IMR-90 (cell line): Measurements from ENCODE around the gene RAB6A. TPM values are rescaled to one million over a fixed set of nuclear protein-coding genes. Genes with fewer than 3 reads are reported as not detected.
"Not testable (repeated sequence)": the region's sequence is repeated elsewhere in the genome, so short reads cannot be mapped to it uniquely, and the experiment has no call there.

Source experiments
- ATAC-seq: fragments of 200-7000 bp; cut with Tn5 transposase; 2 replicates; pipeline ENCODE4 v1.9.1; 2020; ENCODE audit warnings: low read depth, mild to moderate bottlenecking, moderate library complexity
- BruUV-seq: library from RNA; stranded (reverse); fragments of 400-500 nt; replicated peaks from 2 replicates; lab custom pipeline; 2021; lab: Mats Ljungman, UMichigan
- CTCF ChIA-PET: fragments of 300-600 bp; formaldehyde crosslinking; extraction: SDS; loops from one replicate; lab custom pipeline; 2021; ENCODE audit warnings: antibody characterized with exemption; lab: Yijun Ruan, JAX
- POLR2A ChIA-PET: fragments of 300-600 bp; sonication (Branson Sonifier 250); formaldehyde crosslinking; loops from one replicate; lab custom pipeline; 2022; ENCODE audit warnings: antibody characterized with exemption; ENCODE audit not compliant: unreplicated experiment; lab: Charles Lee
- DNase-seq: peaks from one replicate; pipeline ENCODE4 v3.0.0; 2013
- H2AFZ ChIP-seq: replicated peaks from 2 replicates; pipeline ENCODE3; 2013; ENCODE audit warnings: low read length, mild to moderate bottlenecking; ENCODE audit not compliant: poor library complexity
- H2AK5ac ChIP-seq: 2 replicates; pipeline ENCODE4 v1.6.1; 2013; ENCODE audit warnings: low read depth, low read length, inconsistent platforms
- H2AK9ac ChIP-seq: replicated peaks from 2 replicates; pipeline ENCODE3; 2013; ENCODE audit warnings: mild to moderate bottlenecking, low read depth, low read length, moderate library complexity; ENCODE audit not compliant: poor library complexity
- H2BK120ac ChIP-seq: 2 replicates; pipeline ENCODE4 v1.6.1; 2013; ENCODE audit warnings: low read depth, low read length, inconsistent platforms
- H2BK15ac ChIP-seq: 3 replicates; pipeline ENCODE4 v1.6.1; 2013; ENCODE audit warnings: low read depth, low read length, inconsistent platforms
- H2BK20ac ChIP-seq: 2 replicates; pipeline ENCODE4 v1.6.1; 2013; ENCODE audit warnings: low read depth, mild to moderate bottlenecking, inconsistent platforms, low read length, moderate library complexity
- H2BK5ac ChIP-seq: 2 replicates; pipeline ENCODE4 v1.6.1; 2013; ENCODE audit warnings: mild to moderate bottlenecking, low read depth, low read length, inconsistent platforms; ENCODE audit not compliant: poor library complexity, severe bottlenecking
- H3K14ac ChIP-seq: replicated peaks from 2 replicates; pipeline ENCODE4 v1.6.1; 2013; ENCODE audit warnings: low read depth, low read length, inconsistent platforms
- H3K18ac ChIP-seq: 2 replicates; pipeline ENCODE4 v1.6.1; 2013; ENCODE audit warnings: low read depth, low read length, control low read depth
- H3K23ac ChIP-seq: 2 replicates; pipeline ENCODE4 v1.6.1; 2013; ENCODE audit warnings: low read depth, low read length, inconsistent platforms
- H3K27ac ChIP-seq: 2 replicates; pipeline ENCODE4 v1.5.1; 2013; ENCODE audit warnings: mild to moderate bottlenecking, control low read depth, low read length; ENCODE audit not compliant: insufficient read depth
- H3K27me3 ChIP-seq: 2 replicates; pipeline ENCODE4 v1.6.1; 2013; ENCODE audit warnings: low read length; ENCODE audit not compliant: control insufficient read depth, insufficient read depth
- H3K36me3 ChIP-seq: 2 replicates; pipeline ENCODE4 v1.6.1; 2013; ENCODE audit warnings: low read length, mixed read lengths; ENCODE audit not compliant: control insufficient read depth, insufficient read depth
- H3K4ac ChIP-seq: 2 replicates; pipeline ENCODE4 v1.6.1; 2013; ENCODE audit warnings: low read depth, low read length, inconsistent platforms
- H3K4me1 ChIP-seq: 2 replicates; pipeline ENCODE4 v1.6.1; 2013; ENCODE audit warnings: low read length, mixed read lengths; ENCODE audit not compliant: control insufficient read depth, insufficient read depth
- H3K4me2 ChIP-seq: 2 replicates; pipeline ENCODE4 v1.6.1; 2013; ENCODE audit warnings: low read depth, mild to moderate bottlenecking, control low read depth, low read length, moderate library complexity
- H3K4me3 ChIP-seq: 2 replicates; pipeline ENCODE4 v1.5.1; 2013; ENCODE audit warnings: low read depth, mild to moderate bottlenecking, control low read depth, low read length, moderate library complexity; ENCODE audit not compliant: insufficient read depth
- H3K56ac ChIP-seq: 2 replicates; pipeline ENCODE4 v1.6.1; 2013; ENCODE audit warnings: low read length, inconsistent platforms; ENCODE audit not compliant: insufficient read depth; ENCODE audit errors: extremely low read depth
- H3K79me1 ChIP-seq, 2 experiments: 2 replicates each; pipeline ENCODE4 v1.6.1; 2013; ENCODE audit warnings: low read length in 2 of 2, inconsistent platforms in 1 of 2, low read depth in 1 of 2
- H3K9ac ChIP-seq: 2 replicates; pipeline ENCODE4 v1.6.1; 2013; ENCODE audit warnings: low read depth, low read length, control low read depth
- H3K9me1 ChIP-seq: 2 replicates; pipeline ENCODE4 v1.6.1; 2013; ENCODE audit warnings: low read length, inconsistent platforms; ENCODE audit not compliant: insufficient read depth
- H3K9me3 ChIP-seq: 2 replicates; pipeline ENCODE4 v1.6.1; 2013; ENCODE audit warnings: low read length; ENCODE audit not compliant: control insufficient read depth, insufficient read depth
- H4K20me1 ChIP-seq: 2 replicates; pipeline ENCODE4 v1.6.1; 2013; ENCODE audit warnings: low read length, inconsistent platforms; ENCODE audit not compliant: insufficient read depth
- H4K5ac ChIP-seq: 2 replicates; pipeline ENCODE4 v1.6.1; 2013; ENCODE audit warnings: mild to moderate bottlenecking, low read depth, low read length, control low read depth
- H4K8ac ChIP-seq, 2 experiments: 2 replicates each; pipeline ENCODE4 v1.6.1; 2013; ENCODE audit warnings: low read depth in 2 of 2, low read length in 2 of 2, control low read depth in 1 of 2, inconsistent platforms in 1 of 2
- H4K91ac ChIP-seq: 2 replicates; pipeline ENCODE4 v1.6.1; 2013; ENCODE audit warnings: low read depth, low read length, inconsistent platforms; ENCODE audit not compliant: insufficient read depth
- WGBS, 2 experiments: methylation state at CpG; one replicate each; pipeline versions ENCODE4 v1.1.5 to v1.1.7; 2013; ENCODE audit warnings: missing lambda C conversion rate in 2 of 2; ENCODE audit not compliant: insufficient read length in 1 of 2; ENCODE audit errors: extremely low coverage in 2 of 2; 5-methylcytosine and 5-hydroxymethylcytosine counted together
- dilution Hi-C: fragments of 300-500 bp; cut with HindIII; formaldehyde crosslinking; loops from one replicate; pipeline ENCODE4 v1.14.3; 2018; ENCODE audit warnings: low sequenced_read_pairs; ENCODE audit not compliant: unreplicated experiment
- in situ Hi-C: fragments of 300-500 bp; cut with MboI; formaldehyde crosslinking; loops from 3 replicates; pipeline ENCODE4 v1.14.3; 2019; ENCODE audit warnings: low sequenced_read_pairs, inconsistent platforms, mixed read lengths
- intact Hi-C: fragments of 100-400 bp; cut with micrococcal nuclease; formaldehyde crosslinking; loops from 2 replicates; pipeline ENCODE4 v1.10.0; 2022
- polyA plus RNA-seq, 3 experiments: library from polyadenylated mRNA; depleted of rRNA; stranded (reverse); fragments of >200 nt; gene quantifications; 2 replicates each; pipeline ENCODE4 v1.2.3, GENCODE V29; 2012; ENCODE audit warnings: low replicate concordance in 1 of 3
- total RNA-seq: library from RNA; depleted of rRNA; stranded (reverse); fragments of >200 nt; gene quantifications from 2 replicates; pipeline ENCODE4 v1.2.3, GENCODE V29; 2012

The RAB6A gene
- total and polyA plus RNA-seq, 2 of the 4 experiments (the other 2 are of a cell fraction): 65.5 to 81.0 TPM

GRCh38 chr11:73734011-73734410 is 26.9 kb downstream of the RAB6A start:
- H4K5ac ChIP-seq, H3K9ac ChIP-seq, H3K36me3 ChIP-seq, POLR2A ChIA-PET, H3K9me3 ChIP-seq, BruUV-seq, H2AFZ ChIP-seq, H2AK9ac ChIP-seq, H3K27ac ChIP-seq, H4K8ac ChIP-seq, ATAC-seq, DNase-seq, CTCF ChIA-PET, H2BK5ac ChIP-seq, H3K4me1 ChIP-seq, H3K56ac ChIP-seq, in situ Hi-C loops, H3K27me3 ChIP-seq, H3K23ac ChIP-seq, H2BK120ac ChIP-seq, H2BK20ac ChIP-seq, dilution Hi-C loops, H4K91ac ChIP-seq, H2AK5ac ChIP-seq, H3K4ac ChIP-seq, H3K4me3 ChIP-seq, H3K14ac ChIP-seq, H3K18ac ChIP-seq, intact Hi-C loops, H2BK15ac ChIP-seq, H3K4me2 ChIP-seq: not testable (repeated sequence)
- Histone ChIP-seq H4K20me1 (peaks cover 79% of the 10 kb centered on the region), H3K9me1 (peaks cover 12% of the 10 kb centered on the region), H3K79me1 (peaks cover 14 to 74% of the 10 kb centered on the region in 2 experiments)
- 100% methylated on average over 1 of the region's 8 CpGs; no CpG with 5 or more reads in 1 of the 2 experiments for WGBS, 2 experiments

- H3K36me3 ChIP-seq, H3K9me3 ChIP-seq, H2BK5ac ChIP-seq, intact Hi-C loops, H3K23ac ChIP-seq, H3K27ac ChIP-seq, H4K91ac ChIP-seq, H2BK15ac ChIP-seq, CTCF ChIA-PET, dilution Hi-C loops, ATAC-seq, in situ Hi-C loops, H3K4me3 ChIP-seq, POLR2A ChIA-PET, H2AFZ ChIP-seq, BruUV-seq, H3K27me3 ChIP-seq, H2BK120ac ChIP-seq, DNase-seq, H2BK20ac ChIP-seq, H4K5ac ChIP-seq, H3K18ac ChIP-seq, H3K4me1 ChIP-seq, H4K8ac ChIP-seq, H3K14ac ChIP-seq, H3K4ac ChIP-seq, H2AK9ac ChIP-seq, H3K4me2 ChIP-seq, H3K9ac ChIP-seq, H3K56ac ChIP-seq, H2AK5ac ChIP-seq: not testable (repeated sequence)
- peaks cover 73% of the 10 kb centered on the region for H4K20me1 ChIP-seq
- WGBS, 2 experiments: 100% methylated on average over 1 of the region's 7 CpGs; no CpG with 5 or more reads in 1 of the 2 experiments
- peaks cover 7 to 68% of the 10 kb centered on the region in 2 experiments for H3K79me1 ChIP-seq
- H3K9me1 ChIP-seq: peaks cover 12% of the 10 kb centered on the region
These were observed 27.9 kb downstream of the RAB6A start for GRCh38 chr11:73732936-73733335.
